ENCODE measurements around the gene R3HDM1.

Gene R3HDM1

GRCh38 chr2:135546436-135546835 is 15.2 kb downstream of the R3HDM1 start:
- H3K27me3 Mint-ChIP-seq = no peaks in the 10 kb centered on the region
- no peak overlapping the region for H3K4me3 Mint-ChIP-seq
- intact Hi-C loops (cut with micrococcal nuclease) = no loop called here
- H3K36me3 Mint-ChIP-seq (ENCODE audit: low read depth) = no peaks in the 10 kb centered on the region
- peaks cover 5% of the 10 kb centered on the region for H3K4me1 Mint-ChIP-seq (ENCODE audit: low read depth)
- H3K27ac Mint-ChIP-seq = no peak overlapping the region
- no peaks in the 10 kb centered on the region for H3K9me3 Mint-ChIP-seq

DNA sequence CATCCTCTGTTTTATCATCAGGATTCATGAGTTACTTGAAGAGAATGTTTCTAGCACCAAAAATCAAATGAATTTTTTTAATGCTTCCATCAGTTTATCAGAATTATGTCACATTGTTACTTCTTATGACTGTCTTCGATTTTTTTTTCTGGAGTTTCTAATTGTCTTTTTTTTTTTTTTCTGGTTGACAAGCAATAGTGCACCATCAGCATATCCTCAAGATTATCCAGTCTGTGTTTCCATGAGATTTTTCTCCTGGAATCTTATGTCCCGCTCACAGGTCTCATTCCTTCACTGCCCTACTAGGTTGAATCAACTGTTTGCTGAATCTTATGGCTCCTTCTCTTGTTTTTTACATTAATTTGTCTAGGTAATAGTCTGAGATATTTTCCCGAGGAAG is 16.0 kb downstream of the R3HDM1 start:
- no peaks in the 10 kb centered on the region for H3K36me3 Mint-ChIP-seq (ENCODE audit: low read depth)
- peaks cover 5% of the 10 kb centered on the region for H3K4me1 Mint-ChIP-seq (ENCODE audit: low read depth)
- no peaks in the 10 kb centered on the region for H3K9me3 Mint-ChIP-seq
- no peak overlapping the region for H3K27ac Mint-ChIP-seq
- no peaks in the 10 kb centered on the region for H3K27me3 Mint-ChIP-seq
- no peak overlapping the region for H3K4me3 Mint-ChIP-seq
- intact Hi-C loops (cut with micrococcal nuclease) = no loop called here

GRCh38 chr2:135551356-135551755 is 20.1 kb downstream of the R3HDM1 start:
- Mint-ChIP-seq H3K4me1 (ENCODE audit: low read depth) (peaks cover 27% of the 10 kb centered on the region), H3K27me3 (no peaks in the 10 kb centered on the region), H3K9me3 (no peaks in the 10 kb centered on the region), H3K36me3 (ENCODE audit: low read depth) (peaks cover 9% of the 10 kb centered on the region), H3K4me3 (no peak overlapping the region), H3K27ac (no peak overlapping the region)
- intact Hi-C loops (cut with micrococcal nuclease) = no loop called here

GRCh38 chr2:135552887-135553286 is 21.6 kb downstream of the R3HDM1 start:
- H3K27me3 Mint-ChIP-seq = no peaks in the 10 kb centered on the region
- intact Hi-C loops (cut with micrococcal nuclease) = no loop called here
- H3K9me3 Mint-ChIP-seq = no peaks in the 10 kb centered on the region
- H3K27ac Mint-ChIP-seq = no peak overlapping the region
- H3K36me3 Mint-ChIP-seq (ENCODE audit: low read depth) = peaks cover 9% of the 10 kb centered on the region
- H3K4me1 Mint-ChIP-seq (ENCODE audit: low read depth) = peaks cover 35% of the 10 kb centered on the region
- no peak overlapping the region for H3K4me3 Mint-ChIP-seq

GRCh38 chr2:135555311-135555710 is 24.0 kb downstream of the R3HDM1 start:
- Mint-ChIP-seq H3K4me1 (ENCODE audit: low read depth) (peaks cover 35% of the 10 kb centered on the region), H3K27ac (peak overlapping the region; percentile 51), H3K36me3 (ENCODE audit: low read depth) (peaks cover 11% of the 10 kb centered on the region), H3K9me3 (no peaks in the 10 kb centered on the region), H3K4me3 (no peak overlapping the region), H3K27me3 (no peaks in the 10 kb centered on the region)
- intact Hi-C loops (cut with micrococcal nuclease) = no loop called here

DNA sequence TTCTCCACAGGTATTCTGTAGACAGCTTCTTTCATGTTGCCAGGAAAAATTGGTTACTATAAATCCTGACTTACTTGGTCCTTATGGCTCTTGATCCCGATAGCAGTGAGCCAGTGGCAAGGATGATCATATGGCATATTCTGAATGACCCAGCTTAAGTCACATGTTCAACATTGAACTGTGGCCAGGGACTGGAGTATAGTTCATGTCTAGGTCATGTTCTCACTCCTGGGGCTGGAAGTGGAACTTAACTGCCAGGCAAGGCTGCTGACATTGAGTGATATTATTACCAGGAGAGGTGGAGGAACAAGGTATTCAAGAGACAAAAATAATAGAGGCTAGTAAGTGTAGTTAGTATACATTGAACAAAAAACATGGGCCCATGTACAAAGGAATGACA is 26.2 kb downstream of the R3HDM1 start:
- Mint-ChIP-seq H3K36me3 (ENCODE audit: low read depth) (peaks cover 14% of the 10 kb centered on the region), H3K4me1 (ENCODE audit: low read depth) (peaks cover 35% of the 10 kb centered on the region), H3K27ac (no peak overlapping the region), H3K27me3 (no peaks in the 10 kb centered on the region), H3K4me3 (no peak overlapping the region), H3K9me3 (no peaks in the 10 kb centered on the region)
- intact Hi-C loops (cut with micrococcal nuclease) = no loop called here

GRCh38 chr2:135561925-135562324 is 30.6 kb downstream of the R3HDM1 start:
- intact Hi-C loops (cut with micrococcal nuclease) = no loop called here
- Mint-ChIP-seq H3K4me3 (no peak overlapping the region), H3K27ac (no peak overlapping the region), H3K36me3 (ENCODE audit: low read depth) (peaks cover 12% of the 10 kb centered on the region), H3K27me3 (no peaks in the 10 kb centered on the region), H3K4me1 (ENCODE audit: low read depth) (peaks cover 8% of the 10 kb centered on the region), H3K9me3 (no peaks in the 10 kb centered on the region)

DNA sequence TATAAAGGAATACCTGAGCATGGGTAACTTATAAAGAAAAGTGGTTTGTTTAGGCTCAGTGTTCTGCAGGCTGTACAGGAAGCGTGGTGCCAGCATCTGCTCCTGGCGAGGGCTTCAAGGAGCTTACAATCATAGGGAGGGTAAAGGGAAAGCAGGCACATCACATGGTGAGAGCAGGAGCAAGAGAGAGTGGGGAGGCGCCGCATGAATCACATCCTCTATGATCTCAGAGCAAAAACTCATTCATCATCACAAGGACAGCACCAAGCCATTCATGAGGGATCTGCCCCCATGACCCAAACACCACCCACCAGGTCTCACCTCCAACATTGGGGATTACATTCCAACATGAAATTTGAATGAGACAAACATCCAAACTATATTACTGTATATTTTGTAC is 32.5 kb downstream of the R3HDM1 start:
- Mint-ChIP-seq H3K9me3 (no peaks in the 10 kb centered on the region), H3K4me1 (ENCODE audit: low read depth) (no peaks in the 10 kb centered on the region), H3K4me3 (no peak overlapping the region), H3K36me3 (ENCODE audit: low read depth) (peaks cover 12% of the 10 kb centered on the region), H3K27ac (no peak overlapping the region), H3K27me3 (no peaks in the 10 kb centered on the region)
- intact Hi-C loops (cut with micrococcal nuclease) = no loop called here

DNA sequence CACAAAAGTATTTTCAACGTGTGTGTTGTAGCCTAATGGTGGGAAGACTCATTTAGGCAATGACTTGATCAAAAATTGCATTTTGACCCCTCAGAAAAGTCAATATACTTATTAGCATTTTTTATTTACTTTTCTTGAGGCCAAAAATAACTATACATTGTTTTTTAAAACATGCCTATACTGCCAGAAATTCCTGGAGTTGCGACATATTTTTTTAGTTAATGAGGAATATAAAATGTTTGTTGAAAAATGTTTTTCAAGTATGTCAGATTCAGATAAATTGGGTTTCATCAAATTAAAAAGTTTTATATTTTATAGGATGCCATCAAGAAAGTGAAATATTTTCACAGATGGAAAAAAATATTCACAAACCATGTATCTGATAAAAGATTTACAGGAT is 39.6 kb downstream of the R3HDM1 start:
- Mint-ChIP-seq H3K4me1 (ENCODE audit: low read depth) (no peaks in the 10 kb centered on the region), H3K9me3 (no peaks in the 10 kb centered on the region), H3K27ac (no peak overlapping the region), H3K36me3 (ENCODE audit: low read depth) (peaks cover 15% of the 10 kb centered on the region), H3K4me3 (no peak overlapping the region), H3K27me3 (no peaks in the 10 kb centered on the region)
- intact Hi-C loops (cut with micrococcal nuclease) = no loop called here

GRCh38 chr2:135573620-135574019 is 42.3 kb downstream of the R3HDM1 start:
- Mint-ChIP-seq H3K27me3 (no peaks in the 10 kb centered on the region), H3K36me3 (ENCODE audit: low read depth) (peaks cover 14% of the 10 kb centered on the region), H3K9me3 (no peaks in the 10 kb centered on the region), H3K27ac (no peak overlapping the region), H3K4me3 (no peak overlapping the region), H3K4me1 (ENCODE audit: low read depth) (no peaks in the 10 kb centered on the region)
- intact Hi-C loops (cut with micrococcal nuclease) = no loop called here

- Mint-ChIP-seq H3K4me3 (no peak overlapping the region), H3K9me3 (no peaks in the 10 kb centered on the region), H3K36me3 (ENCODE audit: low read depth) (no peaks in the 10 kb centered on the region), H3K4me1 (ENCODE audit: low read depth) (peaks cover 19% of the 10 kb centered on the region), H3K27me3 (no peaks in the 10 kb centered on the region), H3K27ac (no peak overlapping the region)
- intact Hi-C loops (cut with micrococcal nuclease) = no loop called here
These were observed 50.0 kb downstream of the R3HDM1 start for GRCh38 chr2:135581282-135581681.

- Mint-ChIP-seq H3K27ac (no peak overlapping the region), H3K27me3 (no peaks in the 10 kb centered on the region), H3K4me1 (ENCODE audit: low read depth) (peaks cover 19% of the 10 kb centered on the region), H3K36me3 (ENCODE audit: low read depth) (no peaks in the 10 kb centered on the region), H3K4me3 (no peak overlapping the region), H3K9me3 (no peaks in the 10 kb centered on the region)
- intact Hi-C loops (cut with micrococcal nuclease) = no loop called here
These were observed 51.1 kb downstream of the R3HDM1 start for GRCh38 chr2:135582383-135582782.

GRCh38 chr2:135585586-135585985 is 54.3 kb downstream of the R3HDM1 start:
- H3K36me3 Mint-ChIP-seq (ENCODE audit: low read depth) = no peaks in the 10 kb centered on the region
- H3K27ac Mint-ChIP-seq = no peak overlapping the region
- peaks cover 9% of the 10 kb centered on the region for H3K4me1 Mint-ChIP-seq (ENCODE audit: low read depth)
- H3K27me3 Mint-ChIP-seq = no peaks in the 10 kb centered on the region
- H3K4me3 Mint-ChIP-seq = no peak overlapping the region
- H3K9me3 Mint-ChIP-seq = no peaks in the 10 kb centered on the region
- intact Hi-C loops (cut with micrococcal nuclease) = no loop called here

- Mint-ChIP-seq H3K4me3 (no peak overlapping the region), H3K27ac (no peak overlapping the region), H3K9me3 (no peaks in the 10 kb centered on the region), H3K4me1 (ENCODE audit: low read depth) (peaks cover 7% of the 10 kb centered on the region), H3K27me3 (no peaks in the 10 kb centered on the region), H3K36me3 (ENCODE audit: low read depth) (no peaks in the 10 kb centered on the region)
- intact Hi-C loops (cut with micrococcal nuclease) = no loop called here
These were observed 54.9 kb downstream of the R3HDM1 start for GRCh38 chr2:135586148-135586547.

DNA sequence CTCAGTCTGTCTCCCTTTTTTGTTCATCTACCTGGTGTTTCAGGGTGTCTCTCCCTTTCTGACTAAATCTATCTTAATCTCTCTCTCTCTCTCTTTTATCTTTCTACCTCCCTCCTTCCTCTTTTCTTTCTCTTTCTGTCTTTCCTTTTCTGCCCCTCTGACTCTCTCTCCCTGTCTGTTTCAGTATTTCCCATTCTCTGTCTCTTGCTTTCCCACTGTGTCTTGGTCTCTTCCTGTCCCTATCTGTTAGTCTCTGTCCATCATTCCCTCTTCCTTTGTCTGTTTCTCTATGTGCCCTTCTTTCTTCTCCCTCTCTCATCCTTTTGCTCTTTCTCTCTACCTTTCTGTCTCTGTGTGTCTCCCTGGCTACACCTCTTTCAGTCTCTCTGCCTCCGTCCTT is 56.7 kb downstream of the R3HDM1 start:
- Mint-ChIP-seq H3K27ac (no peak overlapping the region), H3K27me3 (no peaks in the 10 kb centered on the region), H3K36me3 (ENCODE audit: low read depth) (no peaks in the 10 kb centered on the region), H3K4me1 (ENCODE audit: low read depth) (peaks cover 7% of the 10 kb centered on the region), H3K9me3 (no peaks in the 10 kb centered on the region), H3K4me3 (no peak overlapping the region)
- intact Hi-C loops (cut with micrococcal nuclease) = no loop called here

All from dendritic cell treated with granulocyte-macrophage colony-stimulating factor and Interleukin-4, amounts not matched to agents 40 ng/mL and 50 ng/mL, for 4 days (primary cell).